HG02884 (cell line): ENCODE data around the gene SLC7A14.

Source experiments
- ATAC-seq: cut with Tn5 transposase; IDR thresholded peaks from one replicate; pipeline ENCODE4 v1.9.1; 2021; ENCODE audit warnings: mild to moderate bottlenecking, moderate library complexity; ENCODE audit not compliant: unreplicated experiment

The SLC7A14 gene

DNA sequence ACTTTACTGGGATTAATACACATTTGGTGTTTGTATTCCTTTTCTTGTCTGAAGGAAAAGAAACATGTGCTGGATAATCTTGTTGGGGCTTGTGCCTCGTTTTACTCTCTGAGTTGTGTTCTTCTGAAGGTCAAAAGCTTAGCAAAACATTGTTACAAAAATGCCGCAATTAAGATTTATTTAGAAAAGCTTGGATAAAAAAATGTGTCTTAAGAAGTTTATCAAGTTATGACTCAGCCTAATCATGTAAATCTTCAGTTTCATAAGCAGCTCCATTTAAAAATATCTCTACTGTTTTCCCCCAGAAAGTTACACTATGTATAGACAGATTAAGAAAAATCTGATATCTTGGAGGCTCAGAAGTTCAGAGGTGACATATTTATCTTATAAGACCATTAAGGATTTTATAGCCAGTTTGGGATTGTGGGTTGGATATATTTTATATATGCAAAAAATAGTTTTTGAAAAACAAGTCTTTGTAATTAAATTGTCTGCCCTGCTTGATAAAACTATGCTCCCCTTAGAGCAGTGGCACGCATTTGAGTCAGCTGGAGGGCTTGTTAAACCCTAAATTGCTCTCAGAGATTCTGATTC is 110.7 kb downstream of the SLC7A14 start:
- no peak for ATAC-seq

DNA sequence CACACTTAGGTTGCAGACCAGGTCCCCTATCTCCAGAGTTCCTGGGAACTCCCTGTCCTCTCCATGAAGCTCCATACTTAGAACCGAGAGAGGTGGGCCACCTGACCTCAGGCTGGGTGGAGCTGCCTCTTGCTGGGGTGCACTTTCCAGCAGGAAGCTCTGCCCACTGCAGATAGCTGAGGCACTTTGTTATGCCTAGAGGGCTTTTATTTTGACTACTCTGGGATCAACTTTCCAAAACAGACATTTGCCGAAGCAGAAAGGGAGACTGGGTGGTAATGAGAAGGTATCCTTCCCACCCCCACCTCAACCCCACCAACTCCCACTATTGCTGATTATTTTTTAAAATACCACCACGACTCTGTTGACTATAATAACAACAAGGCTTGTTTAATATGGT is 112.5 kb downstream of the SLC7A14 start:
- ATAC-seq = no peak

DNA sequence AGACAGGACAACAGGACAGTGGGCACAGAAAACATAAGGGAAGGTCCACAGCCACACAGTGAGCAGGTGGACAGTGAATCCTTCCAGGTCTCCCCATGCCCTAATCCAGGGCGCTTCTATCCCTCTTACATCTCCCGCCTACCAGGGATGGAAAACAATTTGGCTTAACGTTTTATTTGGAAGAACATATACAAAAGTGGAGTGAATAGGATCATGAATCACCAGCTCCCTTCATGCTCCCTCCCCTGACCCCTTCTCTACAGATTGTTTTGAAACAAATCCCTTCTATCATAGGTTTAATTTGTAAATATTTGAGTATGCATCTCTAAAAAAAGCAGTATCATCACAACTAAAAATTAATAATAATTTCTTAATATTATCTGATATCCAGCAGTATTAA is 114.7 kb downstream of the SLC7A14 start:
- no peak for ATAC-seq

DNA sequence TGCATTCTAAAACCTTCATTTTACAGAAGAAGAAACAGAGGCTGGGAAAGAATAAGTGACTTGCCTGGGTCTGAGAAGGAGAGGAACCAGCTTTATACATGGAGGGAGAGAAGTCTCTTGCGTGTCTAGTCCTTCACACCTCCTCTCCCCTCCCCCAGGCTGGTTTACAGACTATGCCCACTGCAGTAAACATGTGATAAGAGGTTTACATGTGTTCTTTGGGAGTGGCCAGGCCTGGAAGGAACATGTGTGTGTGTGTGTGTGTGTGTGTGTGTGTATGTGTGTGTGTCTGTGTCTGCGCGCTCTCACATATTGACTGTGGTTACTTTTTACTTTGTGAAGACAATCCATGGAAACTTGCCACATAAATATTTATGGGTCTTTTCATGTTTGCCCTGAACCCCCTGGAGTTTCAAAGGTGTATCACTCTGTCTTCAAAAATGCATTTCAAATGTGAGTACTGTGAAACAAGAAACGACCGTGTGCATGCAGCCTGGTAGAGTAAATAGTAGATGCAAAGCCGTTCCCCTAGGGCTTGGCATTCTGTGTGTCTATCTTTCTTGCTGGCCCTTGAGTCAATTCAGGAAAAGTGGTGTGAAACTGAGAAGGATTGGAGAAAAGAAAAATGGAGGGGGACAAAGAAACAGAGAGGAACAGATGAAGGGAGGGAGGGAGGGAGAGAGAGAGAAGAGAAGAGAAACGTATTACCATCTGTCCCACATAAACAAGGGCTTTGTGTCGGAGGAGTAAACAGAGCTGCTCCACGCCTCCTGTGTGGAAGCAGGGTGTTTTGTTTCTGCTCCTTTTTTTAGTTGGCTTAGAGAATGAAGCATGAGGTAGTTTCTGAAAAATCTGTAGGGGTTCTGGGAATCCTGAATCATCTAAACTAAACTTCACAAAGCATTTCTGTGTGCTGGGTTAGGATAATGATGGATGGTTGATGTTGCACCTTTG is 115.5 kb downstream of the SLC7A14 start:
- ATAC-seq = no peak

DNA sequence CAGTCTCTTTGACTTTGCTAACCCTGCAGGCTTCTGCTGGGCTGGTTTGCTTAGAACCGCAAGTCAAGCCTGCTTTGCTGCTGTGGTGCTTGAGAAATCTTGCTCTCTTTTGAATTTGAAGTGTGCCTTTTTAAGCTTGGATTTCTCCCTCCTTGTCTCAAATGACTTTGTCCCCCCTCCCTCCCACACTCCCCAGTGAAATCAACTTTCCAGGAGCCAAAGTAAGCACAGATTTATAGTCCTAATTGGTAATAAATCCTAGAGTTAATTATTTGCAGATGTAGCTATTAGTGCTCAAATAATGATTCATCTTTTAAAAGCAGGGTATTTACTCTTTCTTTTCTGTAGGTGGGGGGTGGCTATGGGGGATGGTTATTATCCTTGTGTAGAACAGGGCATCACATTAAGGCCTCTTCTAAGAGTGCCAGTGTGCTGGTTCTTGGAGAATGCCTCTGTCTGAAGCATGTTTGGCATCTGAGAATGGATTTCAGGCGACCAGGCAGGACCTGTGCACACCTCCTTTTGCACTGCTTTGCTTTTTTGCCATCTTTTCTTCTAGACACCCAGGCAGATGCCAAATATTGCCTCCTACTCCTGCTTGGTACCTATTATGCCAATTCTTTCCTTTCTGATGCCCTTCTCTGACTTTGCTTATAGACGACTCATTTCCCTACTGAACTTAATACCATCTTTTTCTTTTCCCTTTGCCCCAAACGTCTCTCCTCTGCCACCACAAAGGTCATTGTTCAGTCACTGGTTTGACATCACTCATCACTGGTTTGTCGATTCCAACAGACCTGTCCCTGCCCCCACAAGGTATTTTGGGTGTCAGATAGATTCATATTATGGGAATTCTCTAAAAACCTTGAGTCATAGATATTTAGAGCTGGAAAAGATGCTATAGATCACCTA is 116.5 kb downstream of the SLC7A14 start:
- ATAC-seq = no peak

DNA sequence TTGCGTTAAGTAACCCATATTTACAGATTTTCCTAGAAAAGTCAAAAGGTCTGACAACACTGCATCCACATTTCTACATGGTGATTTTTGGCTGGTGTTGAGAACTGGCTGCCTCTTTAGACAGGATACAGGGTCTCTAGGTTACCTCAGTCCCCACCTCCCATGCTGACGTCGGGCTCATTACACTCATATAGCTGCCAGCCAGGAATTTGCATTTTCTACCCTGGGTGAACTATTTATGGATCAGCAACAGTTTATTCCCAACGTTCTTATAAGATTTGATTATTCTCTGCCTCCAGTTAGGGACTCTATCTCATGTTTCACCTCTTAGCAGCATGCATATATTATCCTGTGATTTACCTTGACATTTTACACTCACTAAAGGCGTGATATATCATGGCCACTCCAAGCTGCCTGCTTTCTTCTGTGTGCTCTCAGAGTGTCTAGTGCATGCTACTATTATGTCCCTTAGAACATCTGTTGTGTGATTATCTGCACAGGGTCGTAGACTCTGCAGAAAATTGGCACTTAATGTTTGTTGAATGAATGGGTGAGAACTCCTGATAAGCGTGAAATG is 118.2 kb downstream of the SLC7A14 start:
- no peak for ATAC-seq

DNA sequence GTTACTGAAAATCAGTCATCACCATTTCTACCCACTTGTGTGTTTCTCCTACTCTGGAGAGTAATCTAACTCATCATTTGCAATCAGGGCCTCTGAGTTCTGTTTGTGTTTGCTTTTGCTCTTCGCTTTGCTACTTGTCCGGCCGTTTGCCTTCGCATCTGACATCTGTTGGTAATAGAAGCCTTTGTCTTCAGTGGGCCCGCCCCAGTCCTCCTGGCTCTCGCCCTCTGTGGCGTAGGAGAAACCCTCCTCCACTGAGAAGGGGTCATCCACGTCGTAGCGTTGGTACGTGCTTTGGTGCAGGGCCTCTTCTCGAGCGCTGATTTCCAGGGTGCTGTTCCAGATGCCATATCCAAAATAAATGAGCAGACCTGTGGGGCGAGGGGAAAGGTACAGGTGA is 118.9 kb downstream of the SLC7A14 start:
- no peak for ATAC-seq

DNA sequence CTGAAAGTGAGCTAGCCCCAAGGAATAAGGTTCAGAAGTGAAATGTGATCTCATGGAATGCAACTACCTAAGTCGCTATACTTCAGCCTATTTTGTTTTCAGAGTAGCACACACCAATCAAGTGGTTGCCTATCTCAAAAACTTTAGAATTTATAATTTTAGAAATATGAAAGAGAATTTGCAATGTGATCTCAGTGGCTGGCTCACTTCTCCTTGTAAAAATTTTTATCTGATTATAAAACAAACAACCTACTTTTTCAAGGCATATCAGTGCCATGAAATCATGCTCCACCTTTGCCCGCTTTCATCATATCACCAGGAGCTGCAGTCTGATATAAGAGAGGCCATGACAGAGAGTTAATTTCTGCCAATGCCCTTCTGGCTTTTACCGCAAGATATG is 119.9 kb downstream of the SLC7A14 start:
- ATAC-seq = no peak

DNA sequence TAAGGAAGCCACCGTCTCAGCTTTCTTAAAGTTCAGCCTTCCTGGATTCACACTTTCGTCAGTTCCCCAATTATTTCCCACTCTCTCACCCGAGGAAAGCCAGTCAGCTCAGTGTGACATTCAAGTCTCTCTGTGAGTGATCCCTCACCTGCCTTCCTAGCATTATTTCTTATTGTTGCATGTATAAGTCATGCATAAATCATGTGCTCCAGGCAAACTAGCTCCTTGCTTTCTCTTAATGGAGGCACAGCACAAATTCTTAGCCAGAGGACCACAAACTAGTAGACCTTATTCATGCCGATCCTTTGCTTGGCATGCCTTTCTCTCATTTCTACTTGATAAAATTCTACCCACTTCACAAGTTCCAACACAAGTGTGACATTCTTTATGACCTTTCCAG is 122.9 kb downstream of the SLC7A14 start:
- no peak for ATAC-seq

DNA sequence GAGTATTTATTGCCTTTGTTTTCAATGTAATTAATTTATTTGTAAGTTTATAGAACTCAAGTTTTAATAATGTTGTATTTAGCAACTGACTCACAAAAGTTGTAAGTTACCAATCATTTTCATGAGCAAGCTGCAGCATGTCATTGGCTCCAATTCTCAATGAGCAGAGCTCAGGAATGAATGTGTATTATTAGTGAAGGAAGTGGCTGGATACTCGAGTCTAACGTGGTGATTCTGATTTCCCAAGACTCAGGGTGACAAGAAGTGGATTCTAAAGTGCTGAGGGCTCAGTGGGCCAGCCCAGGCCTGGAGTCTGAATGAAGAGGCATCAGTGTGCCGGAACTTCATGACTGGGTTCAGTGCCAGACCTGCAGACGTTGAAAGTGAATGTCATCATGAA is 127.6 kb downstream of the SLC7A14 start:
- ATAC-seq = no peak

DNA sequence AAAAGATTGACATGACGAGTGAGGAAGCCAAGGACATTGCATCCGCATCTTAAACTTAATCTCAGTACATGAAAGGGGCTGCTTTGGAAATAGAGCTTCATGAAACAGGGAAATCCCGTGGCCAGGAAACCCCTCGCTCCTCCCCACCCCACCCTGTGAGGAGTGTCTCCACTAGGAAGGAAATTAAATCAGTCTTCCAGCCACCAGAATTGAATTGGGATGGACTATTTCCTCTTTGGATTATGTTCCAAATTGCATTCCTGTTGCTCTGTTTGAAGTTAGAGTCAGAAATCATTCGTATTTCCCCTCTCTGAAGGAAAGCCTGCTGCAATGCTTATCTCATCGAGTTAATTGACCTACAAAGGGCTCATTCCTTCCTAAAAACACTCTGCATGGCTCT is 131.4 kb downstream of the SLC7A14 start:
- ATAC-seq = no peak

DNA sequence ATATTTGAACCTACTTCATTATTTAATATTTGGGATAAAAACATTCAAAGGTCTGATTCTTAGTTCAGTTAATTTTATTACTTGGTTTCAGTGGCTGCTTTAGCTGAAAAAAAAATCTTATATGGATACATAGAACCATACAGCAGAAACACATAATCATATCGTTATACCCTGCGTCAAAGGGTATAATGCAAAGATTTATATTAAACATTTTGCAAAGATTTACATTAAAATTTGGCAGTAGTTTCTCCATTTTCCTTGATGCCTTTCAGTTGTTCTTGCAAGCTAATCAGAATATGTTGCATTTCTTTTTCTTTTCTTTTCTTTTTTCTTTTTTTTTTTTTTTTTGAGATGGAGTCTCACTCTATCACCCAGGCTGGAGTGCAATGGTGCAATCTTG is 135.8 kb downstream of the SLC7A14 start:
- no peak for ATAC-seq

DNA sequence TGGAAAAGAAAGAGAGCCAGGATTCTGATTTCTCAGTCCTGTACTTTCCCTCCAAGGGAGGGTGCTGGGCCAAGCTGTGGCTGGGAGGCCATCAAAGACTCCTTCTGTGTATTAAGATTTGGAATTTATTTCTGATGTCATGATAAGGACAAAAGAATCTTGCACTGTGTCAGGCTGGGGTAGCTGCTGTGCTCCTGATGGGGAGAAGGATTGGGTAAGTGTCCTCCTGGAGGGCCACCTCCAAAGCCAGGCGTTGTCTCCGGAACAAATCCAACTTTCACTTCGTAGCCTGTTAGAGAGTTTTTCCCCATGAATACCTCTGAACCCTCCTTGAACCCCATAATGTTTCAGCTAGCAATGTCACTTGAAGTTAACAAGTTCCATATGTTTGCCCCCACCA is 137.3 kb downstream of the SLC7A14 start:
- ATAC-seq = no peak

DNA sequence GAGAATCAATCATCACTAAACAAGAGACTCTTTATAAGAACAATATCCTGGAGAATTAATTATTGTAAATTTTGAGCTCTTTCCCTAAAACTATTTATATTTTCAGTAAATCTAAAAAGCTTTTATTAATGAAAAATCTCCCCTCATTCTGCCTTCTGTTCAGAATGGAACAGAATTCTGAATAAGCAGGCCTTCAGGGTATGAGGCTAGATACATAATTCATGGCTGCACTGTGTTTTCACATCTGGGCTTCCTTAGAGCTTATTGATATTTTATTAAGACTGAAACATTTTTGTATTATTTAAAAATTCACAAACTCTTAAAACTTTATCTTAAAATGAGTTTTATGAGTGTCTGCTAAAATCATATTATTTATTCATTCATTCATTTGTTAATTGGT is 142.4 kb downstream of the SLC7A14 start:
- ATAC-seq = no peak

DNA sequence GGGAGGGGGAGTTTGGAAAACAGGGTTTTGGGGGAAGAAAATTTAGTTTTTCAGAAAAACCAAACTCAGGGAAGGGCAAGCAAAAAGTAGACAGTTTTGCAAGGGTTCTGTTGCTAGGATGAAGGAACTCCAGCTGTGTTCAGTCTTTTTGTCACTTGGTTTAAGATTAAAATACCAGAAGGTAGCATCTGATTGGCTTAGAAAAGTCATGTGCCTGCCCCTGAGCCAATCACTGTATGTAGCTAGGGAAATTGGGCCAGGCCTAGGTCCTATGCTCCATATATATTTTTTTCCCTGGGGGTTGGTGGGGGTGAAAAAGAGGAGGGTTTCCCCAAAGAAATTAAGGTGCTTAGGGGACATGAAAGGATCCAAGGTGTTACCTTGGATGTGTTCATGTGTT is 142.9 kb downstream of the SLC7A14 start:
- ATAC-seq = no peak

DNA sequence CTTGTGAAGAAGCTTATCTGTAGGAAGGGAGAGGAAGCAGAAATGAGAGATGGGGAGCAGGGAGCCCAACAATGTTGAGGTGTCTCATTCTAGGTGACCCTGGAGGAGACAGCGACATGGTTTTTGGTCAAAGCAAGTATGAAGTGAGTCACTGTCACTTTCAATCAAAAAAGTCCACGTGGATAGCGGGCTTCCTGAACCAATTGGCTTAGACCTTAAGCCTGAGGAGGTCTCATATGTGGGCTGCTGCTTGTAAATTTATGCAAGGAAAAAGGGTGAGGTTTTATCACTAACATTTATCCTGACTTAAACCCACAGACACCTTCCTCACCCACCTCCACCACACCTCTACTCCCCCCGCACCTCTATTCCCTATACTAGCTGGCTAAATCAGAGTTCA is 144.5 kb downstream of the SLC7A14 start:
- no peak for ATAC-seq

DNA sequence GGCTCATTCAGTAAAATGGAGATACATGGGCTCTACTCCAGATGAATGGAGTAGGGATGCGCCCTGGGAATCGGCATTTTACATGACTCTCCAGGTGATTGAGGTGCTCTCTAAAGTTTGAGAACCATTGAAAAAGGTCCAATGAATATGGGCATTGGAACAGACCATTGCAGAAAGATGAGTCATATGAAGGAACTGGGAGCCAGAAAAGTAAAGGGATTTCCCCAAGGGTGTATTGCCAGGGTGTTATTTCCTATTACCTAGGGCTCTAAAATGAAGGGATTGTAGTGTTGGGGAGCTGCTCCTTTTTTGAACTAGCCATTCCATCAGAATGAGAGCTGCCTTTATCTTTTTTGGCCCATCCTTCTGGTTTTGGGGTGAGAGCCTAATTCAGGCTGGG is 145.5 kb downstream of the SLC7A14 start:
- ATAC-seq = no peak

DNA sequence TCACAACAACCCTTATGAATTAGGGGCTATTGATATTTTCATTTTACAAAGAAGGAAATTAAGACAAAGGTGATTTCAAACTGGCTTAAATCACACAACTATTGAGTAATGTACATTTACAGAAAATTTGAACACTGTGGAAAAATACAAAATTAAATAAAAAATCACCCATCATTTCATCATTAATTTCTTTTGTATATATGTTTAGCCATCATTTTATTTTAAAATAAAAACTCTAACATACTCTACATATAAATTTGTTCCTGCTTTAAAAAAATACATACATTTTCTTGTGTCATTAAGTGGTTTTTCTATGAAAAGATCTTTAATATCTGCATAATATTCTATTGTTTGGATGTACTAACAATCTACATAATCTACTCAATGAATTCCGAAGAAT is 147.0 kb downstream of the SLC7A14 start:
- no peak for ATAC-seq

DNA sequence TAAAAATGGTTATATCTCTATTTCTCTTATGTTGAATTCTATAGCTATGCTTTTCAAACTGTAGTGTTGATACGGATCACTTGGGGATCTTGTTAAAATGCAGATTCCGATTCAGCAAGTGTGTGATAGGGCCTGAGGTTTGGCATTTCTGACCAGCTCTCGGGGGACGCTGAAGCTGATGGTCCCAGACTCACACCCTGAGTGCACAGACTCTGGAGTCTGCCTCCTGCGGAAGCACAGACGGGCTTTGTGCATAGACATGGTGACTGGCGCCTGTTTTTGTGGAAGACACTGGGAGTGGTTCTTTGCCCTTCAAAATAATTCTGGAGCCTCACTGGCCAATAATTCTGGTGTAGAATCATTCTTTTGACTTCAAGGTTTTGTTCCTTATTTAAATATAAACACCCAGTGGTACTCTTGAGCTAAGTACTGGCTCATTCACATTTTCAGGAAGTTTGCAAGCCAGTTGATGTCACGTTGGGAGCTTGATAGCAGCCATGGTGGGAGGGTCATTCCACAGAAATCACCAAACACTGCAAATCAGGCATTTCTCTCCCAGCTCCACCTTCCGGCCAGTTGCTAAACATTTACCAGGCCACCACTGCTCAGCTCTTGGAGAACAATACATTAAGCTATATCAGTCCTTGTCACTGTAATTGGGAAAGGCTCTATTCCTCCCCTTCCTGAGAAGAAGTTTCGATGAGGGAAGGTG is 148.0 kb downstream of the SLC7A14 start:
- no peak for ATAC-seq

DNA sequence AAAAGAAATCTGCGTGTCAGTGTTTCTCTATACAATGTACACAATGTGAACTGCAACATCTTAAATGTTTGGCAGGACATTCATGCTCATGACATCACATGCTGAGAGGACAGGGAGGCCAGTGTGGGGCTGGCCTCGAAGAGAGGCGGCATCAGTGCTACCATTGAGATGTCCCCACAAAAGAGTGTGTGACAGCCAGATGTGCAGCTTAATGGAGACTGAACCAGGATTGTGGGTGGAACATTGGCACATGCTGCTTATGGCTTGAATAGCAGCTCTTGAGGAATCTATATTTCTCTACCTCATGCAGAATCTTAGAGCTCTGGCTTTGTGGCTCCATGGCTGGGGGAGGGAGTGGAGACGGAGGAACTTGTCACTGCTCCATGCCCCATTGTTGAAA is 148.7 kb downstream of the SLC7A14 start:
- ATAC-seq = no peak

DNA sequence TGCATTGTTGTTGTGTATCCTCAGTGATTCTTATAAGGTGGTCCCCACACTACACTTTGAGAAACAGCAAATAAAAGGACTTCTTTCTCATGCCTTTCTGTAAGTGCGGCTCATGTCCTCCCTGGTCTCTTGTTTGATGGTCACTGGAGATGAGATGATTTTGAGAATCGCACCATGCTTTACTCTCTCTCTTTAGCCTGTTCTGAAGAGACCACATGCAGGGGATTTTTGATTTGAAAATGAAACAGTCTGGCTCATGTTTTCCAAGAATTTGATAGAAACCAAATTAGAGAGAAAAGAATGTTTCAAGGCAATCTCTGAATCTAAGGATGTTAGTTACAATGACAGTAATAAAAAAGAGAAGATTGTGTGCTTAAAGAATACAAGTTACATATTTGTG is 149.2 kb downstream of the SLC7A14 start:
- no peak for ATAC-seq
